GM12878 (cell line): Measurements from ENCODE around the gene SCGB3A2. TPM values are rescaled to one million over a fixed set of nuclear protein-coding genes. Genes with fewer than 3 reads are reported as not detected.

ENCODE experiments used
- ATAC-seq: fragments of 200-7000 bp; cut with Tn5 transposase; 3 replicates; pipeline ENCODE4 v1.9.1; 2020; ENCODE audit warnings: mild to moderate bottlenecking, moderate library complexity
- BruUV-seq: library from RNA; stranded (reverse); fragments of 400-500 nt; replicated peaks from 2 replicates; lab custom pipeline; 2021; lab: Mats Ljungman, UMichigan
- CTCF ChIA-PET: fragments of 300-600 bp; sonication (Branson Sonifier 250); formaldehyde crosslinking; extraction: SDS; loops from one replicate; lab custom pipeline; 2021; ENCODE audit warnings: inconsistent platforms; lab: Yijun Ruan, JAX
- POLR2A ChIA-PET: fragments of 350-600 bp; formaldehyde crosslinking; extraction: SDS; loops from one replicate; lab custom pipeline; 2021; ENCODE audit warnings: inconsistent platforms; lab: Charles Lee
- RAD21 ChIA-PET: fragments of 300-600 bp; sonication (Branson Sonifier 250); formaldehyde crosslinking; loops from one replicate; lab custom pipeline; 2023; ENCODE audit warnings: antibody characterized with exemption; ENCODE audit not compliant: unreplicated experiment; lab: Charles Lee
- SMC1A ChIA-PET: fragments of 300-600 bp; sonication (Branson Sonifier 250); formaldehyde crosslinking; loops from one replicate; lab custom pipeline; 2023; ENCODE audit not compliant: unreplicated experiment, uncharacterized antibody; lab: Charles Lee
- DNase-seq: peaks from one replicate; pipeline ENCODE4 v3.0.0-alpha.2; 2011; ENCODE audit warnings: low read depth, low spot score
- FAIRE-seq: peaks from 3 replicates; lab custom pipeline; 2011; peaks lifted over from hg19 to GRCh38; lab: Jason Lieb, UNC
- H2AFZ ChIP-seq: 2 replicates; pipeline ENCODE4 v1.6.0; 2011; ENCODE audit warnings: low read depth, low read length, control low read depth; ENCODE audit not compliant: control insufficient read depth
- H3K27ac ChIP-seq: 2 replicates; pipeline ENCODE4 v1.5.1; 2011; ENCODE audit warnings: control low read depth; ENCODE audit not compliant: control insufficient read depth, insufficient read depth
- H3K27me3 ChIP-seq, 2 experiments: replicated peaks in 1 of 2; 2 replicates each; pipeline versions ENCODE4 v1.6.0 to v1.6.1; 2011; ENCODE audit warnings: low read length in 1 of 2; ENCODE audit not compliant: control insufficient read depth in 2 of 2, insufficient read depth in 2 of 2
- H3K36me3 ChIP-seq, 2 experiments: 2 replicates each; pipeline ENCODE4 v1.5.1; 2011; ENCODE audit warnings: low read length in 1 of 2; ENCODE audit not compliant: control insufficient read depth in 2 of 2, insufficient read depth in 2 of 2
- H3K4me1 ChIP-seq: 2 replicates; pipeline ENCODE4 v1.6.1; 2011; ENCODE audit warnings: mild to moderate bottlenecking, low read length, moderate library complexity, mixed read lengths; ENCODE audit not compliant: control insufficient read depth, insufficient read depth
- H3K4me2 ChIP-seq: 2 replicates; pipeline ENCODE4 v1.6.0; 2011; ENCODE audit warnings: control low read depth; ENCODE audit not compliant: control insufficient read depth, insufficient read depth
- H3K4me3 ChIP-seq: fragments of 200-600 bp; sonication (generic); 2 replicates; pipeline ENCODE4 v1.5.1; 2016
- H3K79me2 ChIP-seq: 2 replicates; pipeline ENCODE4 v1.6.0; 2011; ENCODE audit warnings: low read length; ENCODE audit not compliant: control insufficient read depth, insufficient read depth
- H3K9ac ChIP-seq: 2 replicates; pipeline ENCODE4 v1.8.0; 2011; ENCODE audit warnings: low read length, control low read depth, mixed read lengths; ENCODE audit not compliant: control insufficient read depth, insufficient read depth
- H3K9me3 ChIP-seq: replicated peaks from 3 replicates; pipeline ENCODE4 v1.5.1; 2011; ENCODE audit warnings: mild to moderate bottlenecking, low read length; ENCODE audit not compliant: control insufficient read depth, insufficient read depth
- H4K20me1 ChIP-seq: 2 replicates; pipeline ENCODE4 v1.6.0; 2011; ENCODE audit not compliant: control insufficient read depth, insufficient read depth
- BRCA1 ChIP-seq: IDR thresholded peaks from 2 replicates; pipeline ENCODE4 v1.6.1; 2011; ENCODE audit warnings: low read depth, low read length, improper control_type of control experiment
- EED ChIP-seq: sonication (generic); IDR thresholded peaks from 2 replicates; pipeline ENCODE4 v1.6.1; 2016; ENCODE audit warnings: antibody characterized with exemption, low read depth
- ESRRA ChIP-seq: IDR thresholded peaks from 2 replicates; pipeline ENCODE4 v1.6.1; 2012; ENCODE audit warnings: mild to moderate bottlenecking, low read length, improper control_type of control experiment
- FOS ChIP-seq: IDR thresholded peaks from 3 replicates; pipeline ENCODE4 v1.6.1; 2011; ENCODE audit warnings: borderline replicate concordance; ENCODE audit not compliant: insufficient read length; ENCODE audit errors: extremely low read depth
- FOXK2 ChIP-seq: fragments of 450-650 bp; IDR thresholded peaks from 2 replicates; pipeline ENCODE4 v1.6.1; 2017; ENCODE audit warnings: mild to moderate bottlenecking, moderate library complexity
- GATAD2B ChIP-seq: fragments of 450-650 bp; conservative IDR thresholded peaks from 2 replicates; pipeline ENCODE4 v1.6.1; 2017; ENCODE audit warnings: low read depth, mild to moderate bottlenecking, moderate library complexity
- HCFC1 ChIP-seq: fragments of 150-350 bp; IDR thresholded peaks from 2 replicates; pipeline ENCODE4 v1.6.1; 2014; ENCODE audit warnings: low read length
- IKZF1 ChIP-seq: fragments of 450-650 bp; conservative IDR thresholded peaks from 2 replicates; pipeline ENCODE4 v1.6.1; 2017; ENCODE audit warnings: antibody characterized with exemption, mild to moderate bottlenecking
- IRF4 ChIP-seq: IDR thresholded peaks from 2 replicates; pipeline ENCODE4 v1.6.1; 2011; ENCODE audit warnings: low read depth, low read length
- KAT2A ChIP-seq: conservative IDR thresholded peaks from 2 replicates; pipeline ENCODE4 v1.6.1; 2011; ENCODE audit warnings: low read depth, low read length; ENCODE audit not compliant: control insufficient read depth
- MTA2 ChIP-seq: fragments of 450-650 bp; IDR thresholded peaks from 2 replicates; pipeline ENCODE4 v1.6.1; 2016; ENCODE audit warnings: low read depth, mild to moderate bottlenecking, moderate library complexity
- POLR2A ChIP-seq: IDR thresholded peaks from 2 replicates; pipeline ENCODE4 v1.6.1; 2011; ENCODE audit warnings: low read depth, mild to moderate bottlenecking, low read length
- RAD21 ChIP-seq: IDR thresholded peaks from 2 replicates; pipeline ENCODE4 v1.6.1; 2011; ENCODE audit warnings: mild to moderate bottlenecking, low read depth, low read length, moderate library complexity; ENCODE audit not compliant: insufficient read depth
- SP1 ChIP-seq: IDR thresholded peaks from one replicate; pipeline ENCODE4 v1.6.1; 2011; ENCODE audit warnings: low read depth, low read length
- SPI1 ChIP-seq: IDR thresholded peaks from 2 replicates; pipeline ENCODE4 v1.6.1; 2011; ENCODE audit warnings: low read depth, mild to moderate bottlenecking, low read length, moderate library complexity, borderline replicate concordance; ENCODE audit not compliant: insufficient read depth
- SUZ12 ChIP-seq: fragments of 200-600 bp; sonication (generic); IDR thresholded peaks from one replicate; pipeline ENCODE4 v1.6.1; 2018; ENCODE audit warnings: antibody characterized with exemption, mild to moderate bottlenecking; ENCODE audit not compliant: unreplicated experiment
- TBL1XR1 ChIP-seq: IDR thresholded peaks from 2 replicates; pipeline ENCODE4 v1.6.1; 2012; ENCODE audit warnings: low read depth, low read length, improper control_type of control experiment
- TCF7 ChIP-seq: IDR thresholded peaks from 2 replicates; pipeline ENCODE4 v1.6.1; 2014; ENCODE audit warnings: antibody characterized with exemption, borderline replicate concordance
- ZBED1 ChIP-seq: IDR thresholded peaks from 2 replicates; pipeline ENCODE4 v1.6.1; 2016; ENCODE audit warnings: borderline replicate concordance
- WGBS: methylation state at CpG from one replicate; pipeline ENCODE4 v1.1.6; 2016; ENCODE audit warnings: low lambda C conversion rate; ENCODE audit not compliant: insufficient replicate concordance, insufficient coverage; ENCODE audit errors: missing lambda C conversion rate; 5-methylcytosine and 5-hydroxymethylcytosine counted together
- in situ Hi-C: fragments of 300-500 bp; cut with MboI; formaldehyde crosslinking; loops from 9 replicates; pipeline ENCODE4 v1.14.3; 2018; ENCODE audit warnings: mixed read lengths
- intact Hi-C: fragments of 100-400 bp; cut with micrococcal nuclease; formaldehyde crosslinking; loops from one replicate; pipeline ENCODE4 v1.14.2; 2022; ENCODE audit not compliant: unreplicated experiment
- polyA plus RNA-seq, 11 experiments: library from polyadenylated mRNA; depleted of rRNA in 4 of 11; unstranded in 6 of 11; stranded (reverse) in 5 of 11; fragments of >200 nt; fragmentation: Nextera tagmentation in 4 of 11; fragmentation: Illumina TruSeq in 1 of 11; extraction: Ambion mirVana in 4 of 11; extraction: Trizol in 1 of 11; gene quantifications; 1 replicate in 1 of 11; 2 replicates in 10 of 11; pipeline versions ENCODE4 v1.2.1 to v1.2.3, GENCODE V29; 2011 to 2016; ENCODE audit warnings: inconsistent platforms in 2 of 11, missing spikeins in 2 of 11, low read depth in 1 of 11
- total RNA-seq, 4 experiments: library from RNA; depleted of rRNA in 3 of 4; stranded (reverse); fragments of >200 nt in 3 of 4; fragmentation: Illumina TruSeq in 1 of 4; extraction: Trizol in 1 of 4; gene quantifications; 2 replicates each; pipeline versions ENCODE4 v1.2.1 to v1.2.3, GENCODE V29; 2013 to 2021
- TF ChIP-seq, protein P1 (sequence below): IDR thresholded peaks from 2 replicates; pipeline ENCODE4 v1.6.1; 2012; ENCODE audit warnings: low read depth, low read length, improper control_type of control experiment
- TF ChIP-seq, protein P2 (sequence below): IDR thresholded peaks from 2 replicates; pipeline ENCODE4 v1.6.1; 2011; ENCODE audit warnings: low read depth, low read length, improper control_type of control experiment, borderline replicate concordance
- TF ChIP-seq, protein P3 (sequence below): IDR thresholded peaks from 2 replicates; pipeline ENCODE4 v1.6.1; 2012; ENCODE audit warnings: low read length, inconsistent platforms
- TF ChIP-seq, protein P4 (sequence below): IDR thresholded peaks from 2 replicates; pipeline ENCODE4 v1.6.1; 2011; ENCODE audit warnings: borderline replicate concordance, low read depth, mild to moderate bottlenecking, moderate library complexity, mixed read lengths, low read length; ENCODE audit not compliant: insufficient read depth; ENCODE audit errors: extremely low read length

The SCGB3A2 gene
- total and polyA plus RNA-seq, 10 of the 15 experiments (the other 5 are each of a cell fraction or from before 2014, with no cell fraction given), result 0.24 TPM; not detected in 9

DNA sequence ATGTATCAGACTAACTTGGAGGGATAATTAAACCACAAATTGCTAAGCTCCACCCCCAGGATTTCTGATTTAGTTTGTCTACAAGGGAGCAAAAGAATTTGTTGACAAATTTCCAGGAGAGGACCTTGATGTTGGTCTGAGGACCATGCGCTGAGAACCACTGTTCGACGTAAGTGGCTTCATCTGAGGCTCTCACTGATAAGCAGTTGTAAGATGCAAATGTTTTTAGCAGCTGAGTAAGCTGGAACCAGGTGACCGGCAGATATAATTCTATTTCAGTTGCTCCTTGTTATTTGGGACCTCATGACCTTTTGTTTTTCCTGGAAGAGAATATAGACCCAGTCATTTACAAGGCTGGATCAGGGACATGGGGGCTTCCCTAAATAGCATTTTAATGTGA is 32.9 kb upstream of the SCGB3A2 start (continued):
- TF ChIP-seq TCF7 (no peak), SPI1 (no peak), KAT2A (no peak), MTA2 (no peak), IRF4 (no peak)
- TF ChIP-seq, protein P1, sequence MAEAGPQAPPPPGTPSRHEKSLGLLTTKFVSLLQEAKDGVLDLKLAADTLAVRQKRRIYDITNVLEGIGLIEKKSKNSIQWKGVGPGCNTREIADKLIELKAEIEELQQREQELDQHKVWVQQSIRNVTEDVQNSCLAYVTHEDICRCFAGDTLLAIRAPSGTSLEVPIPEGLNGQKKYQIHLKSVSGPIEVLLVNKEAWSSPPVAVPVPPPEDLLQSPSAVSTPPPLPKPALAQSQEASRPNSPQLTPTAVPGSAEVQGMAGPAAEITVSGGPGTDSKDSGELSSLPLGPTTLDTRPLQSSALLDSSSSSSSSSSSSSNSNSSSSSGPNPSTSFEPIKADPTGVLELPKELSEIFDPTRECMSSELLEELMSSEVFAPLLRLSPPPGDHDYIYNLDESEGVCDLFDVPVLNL, result no peak

DNA sequence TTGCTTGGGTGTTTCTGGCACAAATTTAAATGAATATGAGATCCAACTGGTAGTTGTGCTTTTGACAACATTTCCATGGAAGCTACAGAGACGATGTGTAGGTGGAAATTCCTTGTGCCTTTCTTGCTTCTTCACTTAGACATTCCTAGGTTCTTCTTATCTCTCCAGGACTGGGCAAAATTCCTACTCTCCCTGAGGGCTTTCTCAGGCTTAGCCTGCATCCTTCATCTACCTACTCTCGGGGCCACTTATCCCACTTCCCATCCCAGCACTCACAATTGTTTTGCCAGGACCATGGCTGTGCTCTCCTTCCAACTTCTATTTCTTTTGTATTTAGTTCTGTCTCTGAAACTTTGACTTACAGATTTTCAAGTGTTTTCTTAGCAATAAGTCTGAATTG is 29.3 kb upstream of the SCGB3A2 start:
- ATAC-seq, result no peak
- intact Hi-C loops, result no loop called here
- no peak overlapping the region for H3K27ac ChIP-seq
- no peak overlapping the region for H2AFZ ChIP-seq
- in situ Hi-C loops, result no loop called here
- no peaks in the 10 kb centered on the region for H3K79me2 ChIP-seq
- ChIA-PET SMC1A (interaction anchor here (2.2 kb wide), 1 partner anchor 8 kb away, joined by 9 read pairs; no protein-coding TSS in a partner anchor), POLR2A (no interaction called here), RAD21 (no interaction called here), CTCF (interaction anchor here (1.0 to 1.8 kb wide), 2 partner anchors 9 to 16 kb away, joined by 3 to 7 read pairs; no protein-coding TSS in a partner anchor)
- H3K4me3 ChIP-seq, result no peak overlapping the region
- no peak for FAIRE-seq
- no TSS peak for BruUV-seq
- H3K4me1 ChIP-seq, result no peaks in the 10 kb centered on the region
- no peak for DNase-seq
- no peaks in the 10 kb centered on the region for H3K9me3 ChIP-seq
- TF ChIP-seq, protein P2, sequence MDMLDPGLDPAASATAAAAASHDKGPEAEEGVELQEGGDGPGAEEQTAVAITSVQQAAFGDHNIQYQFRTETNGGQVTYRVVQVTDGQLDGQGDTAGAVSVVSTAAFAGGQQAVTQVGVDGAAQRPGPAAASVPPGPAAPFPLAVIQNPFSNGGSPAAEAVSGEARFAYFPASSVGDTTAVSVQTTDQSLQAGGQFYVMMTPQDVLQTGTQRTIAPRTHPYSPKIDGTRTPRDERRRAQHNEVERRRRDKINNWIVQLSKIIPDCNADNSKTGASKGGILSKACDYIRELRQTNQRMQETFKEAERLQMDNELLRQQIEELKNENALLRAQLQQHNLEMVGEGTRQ, result no peak
- TF ChIP-seq, protein P3, sequence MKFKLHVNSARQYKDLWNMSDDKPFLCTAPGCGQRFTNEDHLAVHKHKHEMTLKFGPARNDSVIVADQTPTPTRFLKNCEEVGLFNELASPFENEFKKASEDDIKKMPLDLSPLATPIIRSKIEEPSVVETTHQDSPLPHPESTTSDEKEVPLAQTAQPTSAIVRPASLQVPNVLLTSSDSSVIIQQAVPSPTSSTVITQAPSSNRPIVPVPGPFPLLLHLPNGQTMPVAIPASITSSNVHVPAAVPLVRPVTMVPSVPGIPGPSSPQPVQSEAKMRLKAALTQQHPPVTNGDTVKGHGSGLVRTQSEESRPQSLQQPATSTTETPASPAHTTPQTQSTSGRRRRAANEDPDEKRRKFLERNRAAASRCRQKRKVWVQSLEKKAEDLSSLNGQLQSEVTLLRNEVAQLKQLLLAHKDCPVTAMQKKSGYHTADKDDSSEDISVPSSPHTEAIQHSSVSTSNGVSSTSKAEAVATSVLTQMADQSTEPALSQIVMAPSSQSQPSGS, result no peak
- TF ChIP-seq HCFC1 (no peak), IKZF1 (no peak), SUZ12 (no peak), IRF4 (no peak), BRCA1 (no peak), POLR2A (no peak), EED (no peak), FOXK2 (no peak), ESRRA (no peak), GATAD2B (no peak), ZBED1 (no peak), RAD21 (no peak), FOS (no peak), TBL1XR1 (no peak), SP1 (no peak)
- TF ChIP-seq, protein P4, sequence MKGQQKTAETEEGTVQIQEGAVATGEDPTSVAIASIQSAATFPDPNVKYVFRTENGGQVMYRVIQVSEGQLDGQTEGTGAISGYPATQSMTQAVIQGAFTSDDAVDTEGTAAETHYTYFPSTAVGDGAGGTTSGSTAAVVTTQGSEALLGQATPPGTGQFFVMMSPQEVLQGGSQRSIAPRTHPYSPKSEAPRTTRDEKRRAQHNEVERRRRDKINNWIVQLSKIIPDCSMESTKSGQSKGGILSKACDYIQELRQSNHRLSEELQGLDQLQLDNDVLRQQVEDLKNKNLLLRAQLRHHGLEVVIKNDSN, result no peak
- H3K27me3 ChIP-seq, result no peaks in the 10 kb centered on the region
- H3K4me2 ChIP-seq, result no peak overlapping the region
- no peaks in the 10 kb centered on the region for H4K20me1 ChIP-seq
- WGBS, result 0% methylated on average over 2 of the region's 2 CpGs
- H3K9ac ChIP-seq, result no peak overlapping the region
- no peaks in the 10 kb centered on the region for H3K36me3 ChIP-seq
